Skin of body (tissue), 3 donors: Measurements from ENCODE around the gene ARSG. TPM values are rescaled to one million over a fixed set of nuclear protein-coding genes. Genes with fewer than 3 reads are reported as not detected.

ENCODE experiments used
- DNase-seq: peaks from one replicate; lab custom pipeline; 2025; lab: John Stamatoyannopoulos, UW
- small RNA-seq: library from RNA; depleted of rRNA; stranded (forward); fragments of <200 nt; gene quantifications from one replicate; pipeline ENCODE3, GENCODE V24; 2014; ENCODE audit warnings: low replicate concordance
- total RNA-seq: library from RNA; depleted of rRNA; stranded (reverse); fragments of >200 nt; gene quantifications from one replicate; pipeline ENCODE4 v1.2.3, GENCODE V29; 2014

ARSG gene
- total RNA-seq, 1 donor from 2014 or later: 3.3 TPM

GRCh38 chr17:68468788-68469187, 177.5 kb downstream of the ARSG start:
- peak; percentile 24 for DNase-seq

Small RNAs within 50 kb of the gene (small RNA-seq; reads per million reads assigned to genes)
- not detected for gene MIR635

Other genes with a start within 250 kb of the ARSG start
- 37.1 TPM for gene AMZ2, start 43.5 kb upstream of the ARSG start, total RNA-seq
- gene SLC16A6, start 368 bp upstream of the ARSG start, total RNA-seq: 2.5 TPM
- gene WIPI1, start 166.0 kb downstream of the ARSG start, total RNA-seq: 44.4 TPM
- 201 TPM for gene PRKAR1A, start 220.9 kb downstream of the ARSG start, total RNA-seq